Measurements from ENCODE around the gene SP4.

DNA sequence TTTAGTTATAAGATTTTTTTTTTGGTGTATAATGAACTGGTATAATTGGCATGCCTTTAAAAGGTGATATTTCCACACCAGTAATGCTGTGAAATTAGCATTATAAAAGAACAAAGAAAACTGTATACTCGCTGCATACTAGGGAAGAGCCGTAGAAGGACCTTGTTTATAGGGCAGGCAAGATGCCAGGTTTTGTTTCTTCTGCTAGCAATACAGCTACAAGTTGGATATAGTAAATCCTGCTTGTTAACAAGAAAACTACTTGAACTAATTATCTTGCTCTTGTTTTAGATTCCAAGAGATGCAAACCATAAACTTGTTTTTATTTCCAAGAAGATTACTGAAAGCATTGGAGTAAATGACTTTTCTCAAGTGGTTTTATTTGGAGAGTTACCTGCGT is 116.8 kb downstream of the SP4 start:
- TF ChIP-seq POLR2A (IDR thresholded peaks at IDR 0.05), result no peak
- TF ChIP-seq, protein P1, sequence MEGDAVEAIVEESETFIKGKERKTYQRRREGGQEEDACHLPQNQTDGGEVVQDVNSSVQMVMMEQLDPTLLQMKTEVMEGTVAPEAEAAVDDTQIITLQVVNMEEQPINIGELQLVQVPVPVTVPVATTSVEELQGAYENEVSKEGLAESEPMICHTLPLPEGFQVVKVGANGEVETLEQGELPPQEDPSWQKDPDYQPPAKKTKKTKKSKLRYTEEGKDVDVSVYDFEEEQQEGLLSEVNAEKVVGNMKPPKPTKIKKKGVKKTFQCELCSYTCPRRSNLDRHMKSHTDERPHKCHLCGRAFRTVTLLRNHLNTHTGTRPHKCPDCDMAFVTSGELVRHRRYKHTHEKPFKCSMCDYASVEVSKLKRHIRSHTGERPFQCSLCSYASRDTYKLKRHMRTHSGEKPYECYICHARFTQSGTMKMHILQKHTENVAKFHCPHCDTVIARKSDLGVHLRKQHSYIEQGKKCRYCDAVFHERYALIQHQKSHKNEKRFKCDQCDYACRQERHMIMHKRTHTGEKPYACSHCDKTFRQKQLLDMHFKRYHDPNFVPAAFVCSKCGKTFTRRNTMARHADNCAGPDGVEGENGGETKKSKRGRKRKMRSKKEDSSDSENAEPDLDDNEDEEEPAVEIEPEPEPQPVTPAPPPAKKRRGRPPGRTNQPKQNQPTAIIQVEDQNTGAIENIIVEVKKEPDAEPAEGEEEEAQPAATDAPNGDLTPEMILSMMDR (IDR thresholded peaks at IDR 0.05), result no peak

Measured in transverse colon (tissue), 3 donors.